ENCODE measurements around the gene PABPN1L. TPM values are rescaled to one million over a fixed set of nuclear protein-coding genes. Genes with fewer than 3 reads are reported as not detected.

The PABPN1L gene
- total RNA-seq, 2 donors from 2014 or later: not detected

DNA sequence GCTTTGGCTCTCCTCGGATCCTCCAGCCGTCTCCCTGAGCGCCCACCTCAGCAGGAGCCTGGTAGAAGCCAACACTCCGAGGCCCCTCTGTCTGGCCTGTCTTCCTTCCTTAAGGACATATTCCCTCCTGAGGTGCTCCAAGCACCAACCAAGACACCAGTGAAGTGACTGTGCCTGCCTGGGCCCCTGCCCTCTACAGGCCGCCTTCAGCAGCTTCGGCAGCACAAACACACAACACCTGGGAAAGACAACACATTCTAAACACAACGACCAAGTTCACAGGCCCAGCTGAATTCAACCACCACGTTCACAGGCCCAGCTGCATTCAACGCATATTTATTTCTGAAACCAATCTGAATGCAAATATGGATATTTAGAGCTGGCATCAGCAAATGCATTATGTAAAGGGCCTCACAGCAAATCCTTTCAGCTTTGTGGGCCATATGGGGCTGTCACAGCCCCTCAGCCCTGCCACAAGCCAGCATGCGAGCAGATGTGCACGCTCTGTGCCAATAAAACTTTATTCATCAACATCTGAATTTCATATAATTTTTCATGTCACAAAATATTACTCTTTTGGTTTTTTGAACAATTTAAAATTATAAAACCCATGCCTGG lies 21.9 kb downstream of the PABPN1L start:
- no peak overlapping the region for H3K4me3 ChIP-seq
- H3K27ac ChIP-seq: no peak overlapping the region
- H3K27me3 ChIP-seq: no peaks in the 10 kb centered on the region
- H3K36me3 ChIP-seq: no peaks in the 10 kb centered on the region
- H3K9ac ChIP-seq (ENCODE audit: low read depth in 2 of 2, low read length in 2 of 2): no peak overlapping the region
- intact Hi-C loops (cut with DNase I): no loop called here
- no peaks in the 10 kb centered on the region for H3K9me3 ChIP-seq
- no peaks in the 10 kb centered on the region for H3K4me1 ChIP-seq
- DNase-seq: no peak
- TF ChIP-seq, protein P1, sequence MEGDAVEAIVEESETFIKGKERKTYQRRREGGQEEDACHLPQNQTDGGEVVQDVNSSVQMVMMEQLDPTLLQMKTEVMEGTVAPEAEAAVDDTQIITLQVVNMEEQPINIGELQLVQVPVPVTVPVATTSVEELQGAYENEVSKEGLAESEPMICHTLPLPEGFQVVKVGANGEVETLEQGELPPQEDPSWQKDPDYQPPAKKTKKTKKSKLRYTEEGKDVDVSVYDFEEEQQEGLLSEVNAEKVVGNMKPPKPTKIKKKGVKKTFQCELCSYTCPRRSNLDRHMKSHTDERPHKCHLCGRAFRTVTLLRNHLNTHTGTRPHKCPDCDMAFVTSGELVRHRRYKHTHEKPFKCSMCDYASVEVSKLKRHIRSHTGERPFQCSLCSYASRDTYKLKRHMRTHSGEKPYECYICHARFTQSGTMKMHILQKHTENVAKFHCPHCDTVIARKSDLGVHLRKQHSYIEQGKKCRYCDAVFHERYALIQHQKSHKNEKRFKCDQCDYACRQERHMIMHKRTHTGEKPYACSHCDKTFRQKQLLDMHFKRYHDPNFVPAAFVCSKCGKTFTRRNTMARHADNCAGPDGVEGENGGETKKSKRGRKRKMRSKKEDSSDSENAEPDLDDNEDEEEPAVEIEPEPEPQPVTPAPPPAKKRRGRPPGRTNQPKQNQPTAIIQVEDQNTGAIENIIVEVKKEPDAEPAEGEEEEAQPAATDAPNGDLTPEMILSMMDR (IDR thresholded peaks at IDR 0.05): no peak

DNA sequence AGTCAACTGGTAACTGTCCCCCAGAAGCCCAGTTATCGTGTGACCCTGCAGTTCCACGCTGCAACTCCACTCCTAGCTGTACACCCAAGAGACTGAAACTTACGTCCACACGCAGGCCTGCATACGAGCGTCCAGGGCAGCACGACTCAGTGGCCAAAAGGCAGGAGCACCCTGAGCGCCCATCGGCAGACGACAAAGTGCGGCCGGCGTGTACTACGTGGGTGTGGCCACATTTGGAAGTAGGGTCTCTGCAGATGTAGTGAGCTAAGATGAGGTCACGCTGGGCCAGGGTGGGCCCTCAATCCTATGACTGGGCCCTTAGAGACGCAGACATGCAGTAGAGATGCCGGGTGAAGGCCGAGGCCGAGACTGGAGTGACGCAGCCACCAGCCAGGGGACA lies 23.2 kb downstream of the PABPN1L start:
- Histone ChIP-seq H3K36me3 (no peaks in the 10 kb centered on the region), H3K9ac (ENCODE audit: low read depth in 2 of 2, low read length in 2 of 2) (no peak overlapping the region), H3K4me3 (no peak overlapping the region), H3K27ac (no peak overlapping the region), H3K4me1 (no peaks in the 10 kb centered on the region), H3K9me3 (no peaks in the 10 kb centered on the region), H3K27me3 (no peaks in the 10 kb centered on the region)
- intact Hi-C loops (cut with DNase I): no loop called here
- TF ChIP-seq, protein P1 (IDR thresholded peaks at IDR 0.05): no peak
- DNase-seq: no peak

DNA sequence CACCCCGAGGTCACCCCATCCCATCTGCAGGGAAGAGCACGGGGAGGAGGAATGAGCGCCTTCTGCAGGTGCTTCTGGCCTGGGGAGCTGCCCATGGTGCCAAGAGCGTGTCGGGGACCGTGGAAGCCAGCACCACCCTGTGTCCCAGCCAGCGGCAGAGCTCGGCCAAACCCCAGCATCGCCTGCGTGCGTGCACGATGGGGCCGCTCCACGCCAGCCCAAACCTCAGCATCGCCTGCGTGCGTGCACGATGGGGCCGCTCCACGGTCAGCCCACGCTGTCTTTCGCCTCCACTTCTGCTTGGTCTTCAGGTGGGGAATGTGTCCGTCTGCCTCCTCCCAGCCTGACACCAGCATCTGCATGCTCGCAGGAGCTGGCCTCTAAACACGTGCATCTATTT lies 23.7 kb downstream of the PABPN1L start:
- Histone ChIP-seq H3K27ac (no peak overlapping the region), H3K36me3 (no peaks in the 10 kb centered on the region), H3K4me3 (no peak overlapping the region), H3K27me3 (no peaks in the 10 kb centered on the region), H3K9ac (ENCODE audit: low read depth in 2 of 2, low read length in 2 of 2) (no peak overlapping the region), H3K4me1 (no peaks in the 10 kb centered on the region), H3K9me3 (no peaks in the 10 kb centered on the region)
- TF ChIP-seq, protein P1 (IDR thresholded peaks at IDR 0.05): no peak
- DNase-seq: no peak
- intact Hi-C loops (cut with DNase I): no loop called here

DNA sequence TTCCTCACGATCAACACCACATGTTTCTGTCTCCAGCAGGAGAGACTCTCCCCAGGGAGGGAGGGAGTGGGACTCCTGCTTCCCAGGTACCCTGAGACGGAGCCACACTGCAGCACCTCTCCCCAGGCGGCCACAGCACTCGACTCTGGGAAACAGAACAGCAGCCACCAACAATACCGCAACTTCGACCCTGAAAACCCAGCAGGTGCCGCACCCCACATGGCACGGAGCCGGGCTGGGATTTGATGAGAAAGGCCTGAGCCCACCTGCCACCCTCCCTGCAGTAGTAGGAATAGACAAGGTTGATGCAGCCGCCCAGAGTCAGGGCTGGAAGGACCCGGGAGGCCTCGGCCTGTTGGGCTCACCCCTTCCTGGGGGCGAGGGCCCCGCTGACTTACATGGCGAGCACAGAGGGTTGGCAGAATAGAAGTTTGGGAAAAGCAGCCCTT lies 24.1 kb downstream of the PABPN1L start:
- Histone ChIP-seq H3K9ac (ENCODE audit: low read depth in 2 of 2, low read length in 2 of 2) (no peak overlapping the region), H3K9me3 (no peaks in the 10 kb centered on the region), H3K4me1 (no peaks in the 10 kb centered on the region), H3K36me3 (no peaks in the 10 kb centered on the region), H3K27ac (no peak overlapping the region), H3K27me3 (no peaks in the 10 kb centered on the region), H3K4me3 (no peak overlapping the region)
- TF ChIP-seq, protein P1 (IDR thresholded peaks at IDR 0.05): no peak
- intact Hi-C loops (cut with DNase I): no loop called here
- DNase-seq: no peak

DNA sequence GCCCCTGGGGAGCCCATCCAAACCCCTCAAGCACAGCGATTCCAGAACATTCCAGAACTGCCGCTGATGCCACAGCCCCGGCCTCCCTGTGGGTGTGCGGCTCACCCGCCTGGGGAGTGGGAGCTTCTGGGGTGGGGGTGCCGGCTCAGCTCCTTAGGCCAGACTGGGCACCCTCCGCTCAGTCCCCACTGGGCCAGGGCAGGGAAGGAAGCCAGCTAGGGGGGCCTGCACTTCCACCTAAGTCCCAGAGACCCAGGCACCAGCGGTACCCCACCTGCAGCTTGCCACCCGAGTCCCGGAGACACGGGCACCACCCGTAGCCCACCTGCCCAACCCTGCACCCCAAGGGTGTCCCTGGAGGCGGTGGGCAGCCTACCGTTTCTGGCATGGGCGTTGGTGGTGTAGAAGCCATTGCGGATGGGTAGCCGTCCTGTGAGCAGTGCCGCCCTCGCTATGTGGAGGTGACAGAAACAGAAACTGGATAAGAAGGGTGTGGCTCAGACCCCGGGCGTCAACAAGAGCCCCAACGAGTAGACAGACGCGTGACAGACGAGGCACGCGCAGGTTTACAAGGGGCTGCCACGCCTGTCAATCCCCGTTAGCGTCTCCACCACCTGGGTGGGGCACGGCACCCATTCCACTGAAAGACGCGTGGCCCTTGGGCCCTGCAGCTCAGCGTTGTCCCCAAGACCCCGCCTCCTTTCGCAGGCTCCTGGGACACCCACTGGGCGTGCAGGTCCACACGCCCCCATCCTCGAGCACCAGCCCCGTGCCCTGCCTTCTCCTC lies 24.7 kb downstream of the PABPN1L start:
- no peak for DNase-seq
- TF ChIP-seq, protein P1 (IDR thresholded peaks at IDR 0.05): no peak
- Histone ChIP-seq H3K4me3 (no peak overlapping the region), H3K36me3 (no peaks in the 10 kb centered on the region), H3K4me1 (no peaks in the 10 kb centered on the region), H3K27ac (no peak overlapping the region), H3K27me3 (no peaks in the 10 kb centered on the region), H3K9me3 (no peaks in the 10 kb centered on the region), H3K9ac (ENCODE audit: low read depth in 2 of 2, low read length in 2 of 2) (no peak overlapping the region)
- intact Hi-C loops (cut with DNase I): no loop called here

Data from colonic mucosa (tissue), 4 donors.